CD14-positive monocyte (primary cell): ENCODE measurements around the gene HK2. TPM values are rescaled to one million over a fixed set of nuclear protein-coding genes. Genes with fewer than 3 reads are reported as not detected.

ENCODE experiments used
- DNase-seq, 3 donors: peaks; one replicate each; pipeline ENCODE4 v3.0.0-alpha.2; 2011 to 2022
- H2AFZ ChIP-seq: 2 replicates; pipeline ENCODE4 v1.6.0; 2012; ENCODE audit warnings: mild to moderate bottlenecking, low read depth, low read length, inconsistent platforms; ENCODE audit not compliant: insufficient read depth, poor library complexity, severe bottlenecking
- H3K27ac ChIP-seq, 2 donors: 1 replicate in 1 of 2; 2 replicates in 1 of 2; pipeline ENCODE4 v1.5.1; 2012 to 2013; ENCODE audit warnings: low read length in 2 of 2, control low read depth in 1 of 2, inconsistent platforms in 1 of 2, low read depth in 1 of 2, mild to moderate bottlenecking in 1 of 2
- H3K27me3 ChIP-seq, 2 donors: one replicate each; pipeline versions ENCODE4 v1.6.0 to v1.6.1; 2011 to 2013; ENCODE audit warnings: low read length in 2 of 2; ENCODE audit not compliant: control insufficient read depth in 2 of 2, insufficient read depth in 2 of 2
- H3K36me3 ChIP-seq, 2 donors: replicated peaks in 1 of 2; 1 replicate in 1 of 2; 2 replicates in 1 of 2; pipeline versions ENCODE4 v1.5.1 to v1.6.1; 2012 to 2013; ENCODE audit warnings: low read length in 2 of 2, control low read depth in 1 of 2, inconsistent platforms in 1 of 2, mild to moderate bottlenecking in 1 of 2; ENCODE audit not compliant: insufficient read depth in 2 of 2, control insufficient read depth in 1 of 2
- H3K4me1 ChIP-seq, 2 donors: 1 replicate in 1 of 2; 2 replicates in 1 of 2; pipeline versions ENCODE4 v1.5.1 to v1.6.1; 2012 to 2013; ENCODE audit warnings: low read length in 2 of 2, control low read depth in 1 of 2, inconsistent platforms in 1 of 2, mild to moderate bottlenecking in 1 of 2, moderate library complexity in 1 of 2; ENCODE audit not compliant: insufficient read depth in 2 of 2, control insufficient read depth in 1 of 2
- H3K4me2 ChIP-seq: replicated peaks from 2 replicates; pipeline ENCODE3; 2012; ENCODE audit warnings: low read length, moderate library complexity, mild to moderate bottlenecking; ENCODE audit not compliant: poor library complexity, severe bottlenecking; ENCODE audit errors: extremely low read depth
- H3K4me3 ChIP-seq, 3 experiments: fragments of 200-600 bp in 1 of 3; sonication (generic) in 1 of 3; replicated peaks in 1 of 3; 1 replicate in 2 of 3; 2 replicates in 1 of 3; pipeline ENCODE4 v1.5.1; 2011 to 2013; ENCODE audit warnings: low read length in 3 of 3, mild to moderate bottlenecking in 3 of 3, control low read depth in 2 of 3, low read depth in 2 of 3, inconsistent platforms in 1 of 3, moderate library complexity in 1 of 3
- H3K79me2 ChIP-seq: 2 replicates; pipeline ENCODE4 v1.6.0; 2012; ENCODE audit warnings: mild to moderate bottlenecking, control low read depth, inconsistent platforms, low read length, moderate library complexity; ENCODE audit not compliant: insufficient read depth
- H3K9ac ChIP-seq: 2 replicates; pipeline ENCODE4 v1.6.0; 2017; ENCODE audit warnings: low read length, mild to moderate bottlenecking; ENCODE audit not compliant: insufficient read depth, poor library complexity, severe bottlenecking
- H3K9me3 ChIP-seq, 2 donors: replicated peaks in 1 of 2; 1 replicate in 1 of 2; 2 replicates in 1 of 2; pipeline versions ENCODE4 v1.5.1 to v1.6.1; 2012 to 2013; ENCODE audit warnings: low read length in 2 of 2, control low read depth in 1 of 2; ENCODE audit not compliant: control insufficient read depth in 1 of 2, insufficient read depth in 1 of 2
- H4K20me1 ChIP-seq: 2 replicates; pipeline ENCODE4 v1.6.0; 2012; ENCODE audit warnings: mild to moderate bottlenecking, low read length, control low read depth, moderate library complexity; ENCODE audit not compliant: insufficient read depth
- H3K27ac Mint-ChIP-seq, 7 donors: one replicate each; pipeline ENCODE4 v1.8.0; 2020; ENCODE audit warnings: mild to moderate bottlenecking in 7 of 7, mixed read lengths in 7 of 7, moderate library complexity in 6 of 7, inconsistent platforms in 2 of 7
- H3K27me3 Mint-ChIP-seq, 3 donors: one replicate each; pipeline ENCODE4 v1.8.0; 2021 to 2022; ENCODE audit warnings: low read depth in 3 of 3, mild to moderate bottlenecking in 3 of 3, mixed read lengths in 3 of 3, moderate library complexity in 3 of 3, inconsistent platforms in 1 of 3
- H3K36me3 Mint-ChIP-seq, 2 donors: one replicate each; pipeline ENCODE4 v1.8.0; 2020; ENCODE audit warnings: mixed read lengths in 2 of 2, inconsistent platforms in 1 of 2, mild to moderate bottlenecking in 1 of 2
- H3K4me1 Mint-ChIP-seq: one replicate; pipeline ENCODE4 v1.8.0; 2020; ENCODE audit warnings: mild to moderate bottlenecking, mixed read lengths
- H3K4me3 Mint-ChIP-seq, 2 donors: one replicate each; pipeline ENCODE4 v1.8.0; 2020; ENCODE audit warnings: mild to moderate bottlenecking in 2 of 2, mixed read lengths in 2 of 2, moderate library complexity in 1 of 2
- H3K9me3 Mint-ChIP-seq, 7 donors: one replicate each; pipeline ENCODE4 v1.8.0; 2020 to 2022; ENCODE audit warnings: mixed read lengths in 7 of 7, mild to moderate bottlenecking in 6 of 7, moderate library complexity in 6 of 7, inconsistent platforms in 2 of 7
- WGBS: methylation state at CpG from one replicate; pipeline ENCODE4 v1.1.5; 2013; ENCODE audit warnings: missing lambda C conversion rate; ENCODE audit not compliant: insufficient coverage; 5-methylcytosine and 5-hydroxymethylcytosine counted together
- intact Hi-C, 2 donors: fragments of 100-400 bp; cut with micrococcal nuclease; formaldehyde crosslinking; loops; one replicate each; pipeline versions ENCODE4 v1.15.0 to v1.15.1; 2023
- polyA plus RNA-seq, 3 donors: library from polyadenylated mRNA; depleted of rRNA in 1 of 3; unstranded in 2 of 3; stranded (reverse) in 1 of 3; fragments of 300-500 nt in 2 of 3; fragments of >200 nt in 1 of 3; fragmentation: Illumina TruSeq in 2 of 3; gene quantifications; 1 replicate in 2 of 3; 2 replicates in 1 of 3; pipeline ENCODE4 v1.2.3, GENCODE V29; 2012 to 2021
- TF ChIP-seq, protein P1 (sequence below): fragments of 200-600 bp; IDR thresholded peaks from one replicate; pipeline ENCODE4 v1.8.0; 2022; ENCODE audit warnings: antibody characterized with exemption, mild to moderate bottlenecking

The HK2 gene
- polyA plus RNA-seq, 3 donors: 20.3 to 46.7 (median 29.8) TPM

DNA sequence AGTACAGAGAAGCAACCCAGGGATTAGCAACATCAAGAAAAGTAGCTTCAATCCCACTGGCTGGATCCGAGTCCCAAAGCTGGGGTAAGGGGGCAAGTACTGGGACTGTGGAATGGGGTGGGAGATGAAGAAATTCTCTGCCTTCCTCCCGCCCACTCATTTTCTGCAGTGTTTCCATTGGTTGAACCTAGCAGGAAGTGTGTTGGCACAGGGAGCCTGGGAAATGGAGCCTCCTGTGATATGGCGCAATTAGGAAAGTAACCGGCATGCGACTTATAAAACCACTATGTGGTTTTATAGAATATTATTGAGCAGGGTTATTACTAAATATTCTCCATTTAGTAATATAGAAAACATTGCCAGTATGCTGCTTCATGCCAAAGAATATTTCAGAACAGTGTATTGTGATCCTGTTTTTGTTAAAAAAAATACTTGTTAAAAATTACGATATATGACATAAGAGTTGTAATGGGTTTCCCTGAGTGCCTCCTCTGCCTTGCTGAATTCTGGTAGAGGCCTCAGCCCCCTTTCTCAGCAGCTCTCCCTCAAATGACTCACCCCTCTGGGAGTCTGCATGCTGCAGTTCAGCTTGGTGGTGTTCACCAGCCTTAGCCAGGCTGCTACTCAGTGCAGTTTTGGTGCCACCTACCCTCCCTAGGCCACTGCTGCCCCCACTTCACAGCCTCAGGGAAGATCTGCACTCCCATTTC lies 60.5 kb downstream of the HK2 start:
- H3K27me3 ChIP-seq: no peaks in the 10 kb centered on the region
- no peak overlapping the region for H3K4me3 Mint-ChIP-seq
- peaks cover 0 to 4% of the 10 kb centered on the region in 2 donors for H3K9me3 ChIP-seq
- H3K27ac ChIP-seq: no peak overlapping the region
- intact Hi-C loops: no loop called here
- peaks cover 13% of the 10 kb centered on the region for H3K4me1 Mint-ChIP-seq
- DNase-seq: no peak
- peaks cover 78 to 82% of the 10 kb centered on the region in 2 donors for H3K36me3 Mint-ChIP-seq
- no peak overlapping the region for H2AFZ ChIP-seq
- TF ChIP-seq, protein P1, sequence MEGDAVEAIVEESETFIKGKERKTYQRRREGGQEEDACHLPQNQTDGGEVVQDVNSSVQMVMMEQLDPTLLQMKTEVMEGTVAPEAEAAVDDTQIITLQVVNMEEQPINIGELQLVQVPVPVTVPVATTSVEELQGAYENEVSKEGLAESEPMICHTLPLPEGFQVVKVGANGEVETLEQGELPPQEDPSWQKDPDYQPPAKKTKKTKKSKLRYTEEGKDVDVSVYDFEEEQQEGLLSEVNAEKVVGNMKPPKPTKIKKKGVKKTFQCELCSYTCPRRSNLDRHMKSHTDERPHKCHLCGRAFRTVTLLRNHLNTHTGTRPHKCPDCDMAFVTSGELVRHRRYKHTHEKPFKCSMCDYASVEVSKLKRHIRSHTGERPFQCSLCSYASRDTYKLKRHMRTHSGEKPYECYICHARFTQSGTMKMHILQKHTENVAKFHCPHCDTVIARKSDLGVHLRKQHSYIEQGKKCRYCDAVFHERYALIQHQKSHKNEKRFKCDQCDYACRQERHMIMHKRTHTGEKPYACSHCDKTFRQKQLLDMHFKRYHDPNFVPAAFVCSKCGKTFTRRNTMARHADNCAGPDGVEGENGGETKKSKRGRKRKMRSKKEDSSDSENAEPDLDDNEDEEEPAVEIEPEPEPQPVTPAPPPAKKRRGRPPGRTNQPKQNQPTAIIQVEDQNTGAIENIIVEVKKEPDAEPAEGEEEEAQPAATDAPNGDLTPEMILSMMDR: no peak
- H3K4me2 ChIP-seq: no peak overlapping the region
- H3K9ac ChIP-seq: no peak overlapping the region
- no peaks in the 10 kb centered on the region for H3K4me1 ChIP-seq
- H3K27ac Mint-ChIP-seq: peak overlapping the region in 2 of 7 donors; percentile 41 to 54
- H3K79me2 ChIP-seq: no peaks in the 10 kb centered on the region
- WGBS: 92% methylated on average over 2 of the region's 6 CpGs
- peaks cover 40% of the 10 kb centered on the region for H4K20me1 ChIP-seq
- no peak overlapping the region for H3K4me3 ChIP-seq
- peaks cover 62 to 77% of the 10 kb centered on the region in 2 donors for H3K36me3 ChIP-seq
- peaks cover 0 to 11% (median 7%) of the 10 kb centered on the region in 7 donors for H3K9me3 Mint-ChIP-seq
- peaks cover 0 to 1% (median 0%) of the 10 kb centered on the region in 3 donors for H3K27me3 Mint-ChIP-seq

DNA sequence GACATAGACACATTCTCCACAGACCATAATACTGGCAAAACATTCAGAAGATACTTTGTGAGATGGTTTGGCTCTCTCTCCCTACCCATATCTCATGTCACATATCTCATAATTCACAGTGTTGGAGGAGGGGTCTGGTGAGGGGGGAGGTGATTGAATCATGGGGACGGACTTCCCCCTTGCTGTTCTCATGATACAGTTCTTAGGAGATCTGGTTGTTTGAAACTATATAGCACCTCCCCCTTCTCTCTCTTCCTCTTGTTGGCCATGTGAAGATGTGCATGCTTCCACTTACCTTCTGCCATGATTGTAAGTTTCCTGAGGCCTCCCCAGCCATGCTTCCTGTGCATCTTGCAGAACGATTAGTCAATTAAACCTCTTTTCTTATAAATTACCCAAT lies 61.1 kb downstream of the HK2 start:
- H3K79me2 ChIP-seq: no peaks in the 10 kb centered on the region
- H3K4me3 ChIP-seq: no peak overlapping the region
- peaks cover 72 to 76% of the 10 kb centered on the region in 2 donors for H3K36me3 Mint-ChIP-seq
- TF ChIP-seq, protein P1: no peak
- intact Hi-C loops: no loop called here
- peaks cover 0 to 4% of the 10 kb centered on the region in 2 donors for H3K9me3 ChIP-seq
- H3K4me1 ChIP-seq: no peaks in the 10 kb centered on the region
- H3K4me2 ChIP-seq: no peak overlapping the region
- H3K27ac ChIP-seq: no peak overlapping the region
- no peaks in the 10 kb centered on the region for H3K27me3 ChIP-seq
- WGBS: no CpG with 5 or more reads among the region's 2 CpGs
- peak overlapping the region in 2 of 7 donors; percentile 23 to 69 for H3K27ac Mint-ChIP-seq
- H3K9me3 Mint-ChIP-seq: peaks cover 0 to 11% (median 7%) of the 10 kb centered on the region in 7 donors
- H3K9ac ChIP-seq: no peak overlapping the region
- H3K4me3 Mint-ChIP-seq: no peak overlapping the region
- no peak overlapping the region for H2AFZ ChIP-seq
- peaks cover 56 to 71% of the 10 kb centered on the region in 2 donors for H3K36me3 ChIP-seq
- peaks cover 9% of the 10 kb centered on the region for H3K4me1 Mint-ChIP-seq
- H4K20me1 ChIP-seq: peaks cover 34% of the 10 kb centered on the region
- peaks cover 0 to 1% (median 0%) of the 10 kb centered on the region in 3 donors for H3K27me3 Mint-ChIP-seq
- DNase-seq: no peak
